HG03064 (cell line): ENCODE measurements around the gene DDHD1.

Experiments used
- ATAC-seq: cut with Tn5 transposase; IDR thresholded peaks from one replicate; pipeline ENCODE4 v1.9.1; 2021; ENCODE audit warnings: low read depth; ENCODE audit not compliant: unreplicated experiment

The DDHD1 gene

DNA sequence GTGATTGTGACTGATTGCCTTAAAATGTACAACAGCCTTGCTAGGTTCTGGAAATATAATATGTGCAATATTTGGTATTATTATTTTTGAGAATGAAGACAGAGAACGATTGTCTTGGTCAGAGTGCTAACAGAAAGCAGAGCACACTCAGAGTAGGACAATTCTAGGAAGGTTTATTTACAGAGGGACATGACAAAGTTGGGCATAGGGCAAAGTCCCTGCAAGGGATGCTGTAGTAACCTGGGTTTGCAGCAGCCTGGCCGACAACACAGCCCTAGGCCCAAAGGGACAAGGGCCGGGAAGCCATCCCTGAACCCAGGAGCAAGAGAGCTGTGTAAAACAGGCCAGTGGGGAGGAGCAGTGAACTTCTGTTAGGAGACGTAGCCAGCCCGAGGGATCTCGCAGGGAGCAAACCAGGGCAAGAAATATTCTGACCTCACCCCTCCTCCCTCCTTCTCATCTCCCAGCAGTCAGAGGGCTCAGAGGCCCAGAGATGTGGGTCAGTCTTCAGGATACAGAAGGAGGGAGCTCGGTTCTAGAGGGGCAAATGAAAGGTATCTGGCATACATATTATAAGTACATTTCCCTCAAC lies 151.2 kb downstream of the DDHD1 start:
- no peak for ATAC-seq

DNA sequence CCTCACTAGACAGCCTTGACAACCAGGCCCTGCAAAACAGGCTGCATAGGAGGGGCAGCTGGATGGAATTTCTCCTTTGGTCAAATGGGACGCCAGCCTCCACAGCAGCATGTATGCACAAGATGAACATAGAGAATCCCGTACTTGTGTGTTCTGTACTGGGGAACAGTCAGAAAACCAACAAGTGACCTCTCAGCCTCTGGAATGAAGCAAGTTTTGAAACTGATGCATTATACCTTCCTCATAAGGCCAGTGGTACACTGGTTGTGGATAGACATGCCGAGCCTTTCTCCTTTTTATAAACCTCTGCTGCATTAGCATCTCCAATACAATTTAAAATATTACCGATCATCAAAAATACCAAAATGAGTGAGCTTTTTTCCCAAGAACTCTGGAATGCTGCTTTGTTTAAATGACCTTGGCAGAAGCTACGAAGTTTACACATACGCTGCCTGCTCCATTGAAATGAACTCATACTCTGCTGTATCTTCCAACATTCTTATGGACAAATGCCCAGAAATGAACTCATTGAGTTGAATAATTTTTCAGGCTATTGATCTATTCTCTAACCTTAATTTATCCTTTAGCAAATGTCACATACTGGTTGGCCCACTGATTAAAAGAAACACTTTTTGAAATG lies 154.6 kb downstream of the DDHD1 start:
- no peak for ATAC-seq

DNA sequence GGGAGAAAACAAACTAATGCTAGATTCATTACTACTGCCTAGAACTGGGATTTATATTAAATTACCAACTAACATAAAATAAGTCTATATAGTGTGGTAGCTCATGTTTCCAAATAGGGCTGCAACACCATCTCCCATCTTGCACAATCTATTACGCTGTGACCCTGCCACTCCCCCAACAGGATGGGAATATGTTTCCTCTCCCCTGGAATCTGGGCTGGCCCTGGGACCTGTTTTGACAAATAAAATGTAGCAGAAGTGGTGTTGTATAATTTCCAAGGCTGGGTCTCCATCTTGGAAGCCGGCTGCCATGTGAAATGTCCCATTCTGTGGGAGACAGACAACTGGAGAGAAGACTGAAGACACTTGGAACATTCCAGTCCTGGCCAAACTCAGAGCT lies 156.6 kb downstream of the DDHD1 start:
- ATAC-seq = no peak

DNA sequence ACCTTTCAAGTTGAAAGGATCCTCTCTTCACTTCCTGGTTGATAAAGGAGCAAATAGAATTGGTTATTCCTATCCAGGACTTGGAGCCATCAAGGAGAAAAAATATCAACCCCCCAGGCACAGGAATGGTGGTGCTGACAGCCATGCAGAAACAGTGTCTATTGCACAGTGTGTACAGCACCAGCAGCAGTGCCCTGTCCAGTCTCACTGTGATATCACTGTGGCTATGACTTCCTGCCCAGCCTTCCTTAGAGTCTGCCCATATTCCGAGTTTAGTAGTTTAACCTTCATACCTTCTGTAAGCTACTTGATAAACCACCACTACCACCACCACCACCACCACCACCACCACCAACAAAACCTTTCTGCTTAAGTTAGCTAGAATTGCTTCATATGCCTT lies 157.1 kb downstream of the DDHD1 start:
- ATAC-seq = no peak

DNA sequence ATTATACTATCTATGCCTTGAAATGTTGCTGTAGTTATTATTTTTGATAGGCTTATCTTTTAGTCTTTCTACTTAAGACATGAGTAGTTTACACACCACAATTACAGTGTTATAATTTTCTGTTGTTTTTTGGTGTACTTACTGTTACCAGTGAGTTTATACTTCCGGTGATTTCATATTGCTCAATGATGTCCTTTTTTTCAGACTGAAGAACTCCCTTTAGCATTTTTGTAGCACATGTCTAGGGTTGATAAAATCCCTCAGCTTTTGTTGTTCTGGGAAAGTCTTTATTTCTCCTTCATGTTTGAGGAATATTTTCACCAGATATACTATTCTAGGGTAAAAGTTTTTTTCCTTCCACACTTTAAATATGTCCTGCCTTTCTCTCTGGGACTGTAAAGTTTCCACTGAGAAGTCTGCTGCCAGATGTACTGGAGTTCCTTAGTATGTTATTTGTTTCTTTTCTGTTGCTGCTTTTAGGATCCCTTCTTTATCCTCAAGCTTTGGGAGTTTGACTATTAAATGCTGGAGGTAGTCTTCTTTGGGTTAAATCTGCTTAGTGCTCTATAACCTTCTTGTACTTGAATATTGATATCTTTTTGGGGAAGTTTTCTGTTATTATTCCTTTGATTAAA lies 160.8 kb downstream of the DDHD1 start:
- no peak for ATAC-seq

DNA sequence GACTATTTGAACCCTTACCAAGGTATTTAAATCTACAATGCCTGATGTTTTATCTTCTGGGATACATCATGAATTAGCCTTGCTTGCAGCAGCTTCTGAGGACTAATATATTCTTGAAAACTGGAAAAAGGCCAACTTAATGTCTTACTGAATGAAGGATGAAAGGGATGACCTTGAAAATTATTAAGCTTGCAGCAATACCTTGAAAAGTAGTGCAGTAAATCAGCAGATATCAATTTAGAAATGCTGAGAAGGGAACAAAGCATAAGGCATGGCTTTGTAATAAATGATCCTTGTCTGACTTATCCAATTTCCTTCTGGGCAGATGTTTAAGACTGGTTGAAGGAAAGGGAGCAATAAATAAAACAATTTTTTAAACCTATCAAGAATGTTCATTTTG lies 165.0 kb downstream of the DDHD1 start:
- no peak for ATAC-seq

DNA sequence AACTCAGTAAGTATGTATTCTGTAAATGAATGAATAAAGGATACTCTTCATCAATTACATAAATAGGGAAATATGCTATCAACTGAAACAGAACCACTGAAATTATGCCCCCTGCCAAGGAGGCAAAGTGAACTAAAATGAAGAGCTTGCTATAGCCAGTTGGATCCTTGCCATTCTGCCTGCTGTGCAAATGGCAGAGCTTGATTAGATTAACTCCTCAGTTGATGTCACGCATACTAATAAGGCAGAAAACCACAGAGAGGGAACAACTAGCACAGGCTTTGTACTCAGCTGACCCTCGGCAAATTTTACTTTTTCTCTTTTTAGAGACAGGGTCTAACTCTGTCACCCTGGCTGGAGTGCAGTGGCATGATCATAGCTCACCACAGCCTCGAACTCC lies 165.6 kb downstream of the DDHD1 start:
- ATAC-seq = no peak

DNA sequence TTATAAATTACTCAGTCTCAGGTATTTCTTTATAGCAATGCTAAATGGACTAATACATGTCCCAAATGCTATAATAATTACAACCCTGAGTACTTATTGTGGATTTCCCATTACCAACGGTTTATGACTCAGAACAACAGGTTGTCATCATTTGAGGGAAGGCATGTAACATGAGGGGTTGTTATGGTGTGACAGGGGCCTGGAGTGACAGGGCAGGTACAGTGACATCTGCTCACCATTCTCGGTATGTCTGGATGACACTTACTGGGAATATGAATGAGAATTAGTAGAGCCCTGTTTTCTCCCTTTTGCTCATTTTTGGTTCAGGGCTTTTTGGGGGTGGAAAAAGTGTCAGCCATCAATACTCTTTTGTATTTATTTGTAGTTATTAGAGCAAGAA lies 166.1 kb downstream of the DDHD1 start:
- no peak for ATAC-seq
